Measurements from ENCODE around the gene COL4A3. TPM values are rescaled to one million over a fixed set of nuclear protein-coding genes. Genes with fewer than 3 reads are reported as not detected.

COL4A3 gene
- total RNA-seq, 1 donor from 2014 or later, result 4.5 TPM

DNA sequence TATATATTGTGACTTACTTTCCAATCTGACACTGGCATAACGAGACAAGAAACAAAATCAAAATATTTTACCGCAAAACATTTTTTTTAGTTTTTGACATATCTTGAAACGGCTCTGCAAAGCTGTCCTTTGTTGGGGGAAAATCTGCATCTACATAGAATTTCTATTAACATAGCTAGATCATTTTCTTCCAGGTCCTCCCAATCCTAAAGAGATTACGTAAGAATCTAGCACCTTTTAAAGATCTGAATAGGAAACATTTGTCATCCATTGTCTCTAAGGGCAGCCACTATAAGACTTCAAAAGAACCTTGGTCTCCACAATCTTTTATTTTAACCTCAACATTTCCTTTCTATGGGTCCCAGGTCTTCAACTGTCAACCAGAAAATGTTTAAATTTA is 159.4 kb downstream of the COL4A3 start:
- no peak for ATAC-seq
- intact Hi-C loops (cut with micrococcal nuclease), result no loop called here

DNA sequence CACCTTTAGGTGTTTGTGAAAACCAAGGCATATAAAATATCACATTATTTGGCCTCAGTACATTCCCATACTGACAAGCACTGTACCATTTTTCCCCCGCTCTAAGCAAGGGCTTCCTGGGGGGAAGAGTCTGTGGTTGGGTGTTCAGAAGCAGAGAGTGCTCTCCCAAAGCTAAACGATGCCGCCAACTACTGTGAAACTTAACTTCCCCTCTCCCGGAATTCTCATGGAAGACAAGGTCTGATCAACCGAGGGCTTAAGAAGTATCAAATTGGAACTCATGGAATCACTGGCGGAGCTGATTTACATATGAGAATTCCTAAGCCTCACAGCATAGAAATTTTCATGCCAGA is 160.2 kb downstream of the COL4A3 start:
- DNase-seq (no peak), ATAC-seq (peak; percentile 39)
- intact Hi-C loops (cut with micrococcal nuclease), result no loop called here

More for the DNA sequence above, 159.4 kb downstream of the COL4A3 start:
- no peak for DNase-seq

DNA sequence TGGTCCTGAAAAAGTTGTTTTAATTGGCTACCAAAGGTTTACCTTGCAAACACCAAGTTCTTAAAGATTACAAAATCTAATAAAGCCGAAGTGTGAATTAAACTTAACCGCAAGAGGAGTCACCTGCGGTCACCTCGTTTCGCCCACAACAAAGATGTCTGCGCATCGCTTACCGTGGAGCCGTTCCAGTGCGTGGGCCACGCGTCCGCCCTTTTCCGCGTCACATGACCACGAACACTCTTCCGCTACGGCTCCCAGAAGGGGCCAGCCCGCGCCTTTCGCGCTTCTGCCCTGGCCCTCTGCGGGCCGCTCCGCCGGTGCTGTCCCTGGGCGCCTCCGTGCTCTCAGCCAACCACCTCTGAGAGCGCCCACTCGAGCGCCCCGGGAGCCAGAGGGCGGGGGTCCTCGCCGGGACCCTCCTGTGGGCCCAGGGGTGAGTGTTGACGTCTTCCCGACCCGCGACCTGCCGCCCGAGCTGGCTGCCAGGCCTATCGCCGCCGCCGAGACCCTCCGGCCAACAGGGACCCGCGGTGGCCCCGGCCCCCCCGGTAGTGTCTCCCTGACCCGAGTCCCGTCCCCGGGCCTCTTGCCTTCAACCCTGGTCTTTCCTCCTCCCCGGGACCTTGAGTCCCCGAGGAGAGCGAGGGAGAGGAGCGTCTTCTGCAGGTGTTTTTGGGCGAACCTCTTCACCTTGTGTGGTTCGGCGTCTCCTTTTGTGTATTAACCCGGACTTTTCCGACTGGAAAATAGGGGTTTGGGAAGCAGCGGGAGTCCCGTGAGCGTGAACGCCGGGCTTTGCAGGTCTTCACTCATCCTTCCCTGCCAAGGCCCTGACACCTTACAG is 160.8 kb downstream of the COL4A3 start, which contains the start of gene MFF:
MFF (plus strand) TSS at position 257 of the 844 bp plus-strand sequence. CDS start 5,415 bp downstream, outside the sequence.
- intact Hi-C loops (cut with micrococcal nuclease), result no loop called here

GRCh38 chr2:227325839-227326195 is 161.4 kb downstream of the COL4A3 start:
- DNase-seq, result peak; percentile 33
- peak; percentile 58 for ATAC-seq
- intact Hi-C loops (cut with micrococcal nuclease), result no loop called here

More for the DNA sequence above, 160.8 kb downstream of the COL4A3 start, which contains the start of gene MFF:
- ATAC-seq, result peak; percentile 100
- peak; percentile 96 for DNase-seq

- intact Hi-C loops (cut with micrococcal nuclease), result no loop called here
- DNase-seq, result no peak
- no peak for ATAC-seq
These were observed 162.4 kb downstream of the COL4A3 start for GRCh38 chr2:227326783-227327182.

DNA sequence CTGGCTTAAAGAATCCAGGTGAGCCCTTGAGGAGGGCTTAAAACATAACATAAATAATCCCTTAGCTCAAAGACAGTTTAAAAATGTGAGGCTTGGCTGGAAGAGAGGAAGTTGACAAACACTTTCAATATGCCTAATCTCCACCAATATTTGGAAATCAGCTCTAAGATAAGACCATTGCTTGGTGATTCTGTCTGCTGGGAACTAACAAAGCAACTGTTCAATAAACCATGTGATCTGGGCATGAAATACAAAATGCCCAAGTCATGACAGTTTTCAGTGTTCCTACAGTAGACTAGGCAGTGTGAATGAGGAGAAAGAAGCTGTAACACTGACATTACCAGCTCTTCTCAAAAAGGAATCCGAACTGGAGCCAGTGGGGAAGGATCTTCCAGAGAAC is 171.3 kb downstream of the COL4A3 start:
- DNase-seq, result no peak
- no peak for ATAC-seq
- intact Hi-C loops (cut with micrococcal nuclease), result no loop called here

GRCh38 chr2:227337442-227337841 is 173.0 kb downstream of the COL4A3 start:
- no peak for ATAC-seq
- intact Hi-C loops (cut with micrococcal nuclease), result no loop called here
- DNase-seq, result no peak

DNA sequence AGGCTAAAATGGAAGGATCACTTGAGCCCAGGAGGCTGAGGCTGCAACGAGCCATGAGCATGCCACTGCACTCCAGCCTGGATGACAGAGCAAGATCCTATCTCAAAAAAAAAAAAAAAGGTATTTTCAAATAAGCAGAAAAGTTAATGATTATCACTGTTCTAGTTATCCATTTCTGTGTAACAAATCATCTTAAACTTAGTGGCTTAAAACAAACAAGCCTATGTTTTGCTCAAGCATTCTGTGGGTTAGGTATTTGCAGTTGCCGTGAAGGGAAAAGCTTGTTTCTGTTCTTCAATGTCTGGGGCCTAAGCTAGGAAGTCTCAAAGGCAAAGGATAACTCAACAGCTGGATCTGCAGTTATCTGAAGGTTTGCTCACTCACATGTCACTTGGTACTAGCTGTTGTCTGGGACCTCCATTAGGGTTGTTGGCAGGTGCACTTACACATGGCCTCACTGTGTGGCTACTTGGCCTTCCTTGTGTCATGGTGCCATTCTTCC is 174.7 kb downstream of the COL4A3 start:
- DNase-seq, result no peak
- intact Hi-C loops (cut with micrococcal nuclease), result no loop called here
- ATAC-seq, result no peak

DNA sequence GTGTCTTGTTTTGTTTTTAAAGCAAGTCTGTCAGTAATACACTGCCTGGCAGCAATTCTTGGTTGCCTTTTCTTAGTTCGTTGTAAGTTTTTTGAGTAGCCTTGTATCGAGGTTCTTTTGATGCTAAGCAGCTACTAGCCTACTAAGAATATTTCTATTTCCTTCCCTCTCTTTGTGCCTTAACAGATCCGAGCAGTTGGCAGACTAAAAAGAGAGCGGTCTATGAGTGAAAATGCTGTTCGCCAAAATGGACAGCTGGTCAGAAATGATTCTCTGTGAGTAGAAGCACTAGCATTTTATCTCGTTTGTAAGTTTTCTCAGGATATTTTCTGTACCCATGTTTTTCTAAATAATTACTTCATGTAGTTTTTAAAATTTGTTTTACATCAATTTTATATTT is 175.7 kb downstream of the COL4A3 start:
- intact Hi-C loops (cut with micrococcal nuclease), result no loop called here

GRCh38 chr2:227341553-227341952 is 177.1 kb downstream of the COL4A3 start:
- ATAC-seq (no peak), DNase-seq (no peak)
- intact Hi-C loops (cut with micrococcal nuclease), result no loop called here

More for the DNA sequence above, 175.7 kb downstream of the COL4A3 start:
- no peak for ATAC-seq
- DNase-seq, result no peak

- ATAC-seq (no peak), DNase-seq (no peak)
- intact Hi-C loops (cut with micrococcal nuclease), result no loop called here
These were observed 179.8 kb downstream of the COL4A3 start for GRCh38 chr2:227344231-227344630.

- DNase-seq (no peak), ATAC-seq (no peak)
- intact Hi-C loops (cut with micrococcal nuclease), result no loop called here
These were observed 182.7 kb downstream of the COL4A3 start for GRCh38 chr2:227347117-227347516.

DNA sequence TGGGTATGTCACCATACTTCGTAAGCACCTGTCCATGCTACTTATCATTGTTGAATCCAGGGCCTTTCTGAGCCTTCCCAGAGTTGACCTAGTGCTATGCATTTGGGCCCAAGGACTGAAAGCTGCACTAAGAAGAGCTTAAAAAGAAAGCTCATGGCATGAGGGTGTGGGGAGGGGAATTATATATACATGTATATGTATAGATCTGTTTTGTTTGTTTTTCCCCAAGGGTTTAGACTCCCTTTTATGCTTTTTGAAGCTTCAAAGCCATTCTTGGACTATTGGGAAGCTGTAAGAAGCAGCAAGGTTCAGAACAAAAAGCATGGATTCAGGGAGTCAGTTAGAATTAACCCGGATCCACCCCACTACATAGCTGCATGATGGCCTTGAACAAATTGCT is 183.9 kb downstream of the COL4A3 start:
- DNase-seq (no peak), ATAC-seq (no peak)
- intact Hi-C loops (cut with micrococcal nuclease), result no loop called here

DNA sequence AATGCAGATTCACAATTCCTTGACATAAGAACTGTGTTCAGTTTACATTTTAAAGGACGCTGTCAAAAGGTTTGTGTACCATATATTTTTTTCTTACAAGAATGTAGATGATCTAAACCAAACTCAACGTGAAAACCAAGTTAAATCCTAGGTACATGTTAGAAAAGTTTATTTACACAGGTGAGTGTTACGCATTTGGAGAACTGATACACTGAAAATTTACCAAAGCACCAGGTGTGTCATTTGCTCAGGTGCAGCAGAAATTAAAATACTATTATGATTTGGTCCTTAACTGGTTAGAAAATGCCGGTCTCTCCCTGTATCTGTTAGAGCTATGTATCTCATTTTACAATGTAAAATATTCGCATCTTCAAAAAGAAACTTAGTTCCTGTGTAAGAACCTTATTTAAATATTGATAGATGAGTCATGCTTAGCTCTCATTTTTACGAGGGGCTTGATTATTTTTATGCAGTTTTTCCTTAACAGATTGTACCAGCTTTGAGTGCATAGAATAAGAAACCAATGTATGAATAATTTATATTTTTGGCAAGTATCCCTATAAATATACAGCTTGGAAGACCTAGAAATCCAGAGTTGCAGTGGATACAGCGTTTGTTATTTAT is 185.7 kb downstream of the COL4A3 start:
- no peak for ATAC-seq
- DNase-seq, result no peak
- intact Hi-C loops (cut with micrococcal nuclease), result no loop called here

DNA sequence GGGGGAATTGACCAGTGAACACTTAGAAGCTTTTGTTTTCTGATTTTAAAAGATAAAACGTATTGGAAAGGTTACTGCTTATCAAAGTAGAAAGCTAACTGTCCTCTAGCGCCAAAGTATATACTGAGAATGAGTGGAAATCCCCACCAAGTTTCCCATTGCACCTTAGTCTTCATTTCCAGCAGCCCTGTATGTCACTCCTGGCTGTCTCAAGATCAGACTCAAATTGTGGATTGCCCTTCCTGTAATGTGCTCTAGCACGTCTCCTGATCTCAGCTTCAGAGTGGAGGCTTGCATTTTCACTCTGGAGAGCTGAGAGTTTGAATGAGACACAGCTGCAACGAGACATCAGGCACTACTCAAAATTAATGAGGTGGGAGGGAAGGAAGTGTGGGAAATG is 187.2 kb downstream of the COL4A3 start:
- no peak for DNase-seq
- no peak for ATAC-seq
- intact Hi-C loops (cut with micrococcal nuclease), result no loop called here

- DNase-seq, result no peak
- intact Hi-C loops (cut with micrococcal nuclease), result no loop called here
- no peak for ATAC-seq
These were observed 195.9 kb downstream of the COL4A3 start for GRCh38 chr2:227360351-227360750.

DNA sequence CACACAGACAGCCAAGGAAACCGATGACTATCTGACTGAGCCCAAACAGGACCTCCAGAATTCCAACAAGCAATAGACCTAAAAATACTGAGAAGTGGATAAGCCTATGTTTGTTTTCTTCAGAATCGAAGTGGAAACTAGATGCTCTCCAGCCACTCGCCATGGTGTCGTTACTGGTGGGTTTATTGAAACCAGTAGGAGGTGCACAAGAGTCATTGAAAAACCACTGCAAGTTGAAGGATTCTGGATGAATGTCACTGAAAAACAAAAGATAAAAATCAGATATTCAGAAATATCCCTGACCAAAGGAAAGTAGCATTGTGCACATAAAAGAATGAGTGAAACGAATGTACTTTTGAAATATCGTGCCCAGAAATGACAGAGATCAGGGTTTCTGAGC is 199.3 kb downstream of the COL4A3 start:
- ATAC-seq (no peak), DNase-seq (no peak)
- intact Hi-C loops (cut with micrococcal nuclease), result no loop called here
